H1 (cell line): Measurements from ENCODE around the gene CAMTA1. TPM values are rescaled to one million over a fixed set of nuclear protein-coding genes. Genes with fewer than 3 reads are reported as not detected.

ENCODE experiments used
- CTCF ChIP-seq, 3 experiments: IDR thresholded peaks; 1 replicate in 2 of 3; 2 replicates in 1 of 3; pipeline versions ENCODE4 v1.5.1 to v1.6.1; 2011; ENCODE audit warnings: low read length in 3 of 3, mild to moderate bottlenecking in 3 of 3, inconsistent platforms in 2 of 3, low read depth in 1 of 3, moderate library complexity in 1 of 3; ENCODE audit not compliant: insufficient read depth in 1 of 3; ENCODE audit errors: control extremely low read depth in 1 of 3
- NRF1 ChIP-seq: IDR thresholded peaks from 2 replicates; pipeline ENCODE4 v1.6.1; 2011; ENCODE audit warnings: mild to moderate bottlenecking, low read depth, low read length, improper control_type of control experiment
- RAD21 ChIP-seq, 2 experiments: IDR thresholded peaks in 1 of 2; conservative IDR thresholded peaks in 1 of 2; 2 replicates each; pipeline ENCODE4 v1.6.1; 2011; ENCODE audit warnings: low read depth in 2 of 2, low read length in 2 of 2, improper control_type of control experiment in 1 of 2, inconsistent platforms in 1 of 2, mild to moderate bottlenecking in 1 of 2, moderate library complexity in 1 of 2
- polyA plus RNA-seq, 7 experiments: library from polyadenylated mRNA; depleted of rRNA in 3 of 7; stranded (reverse) in 5 of 7; unstranded in 2 of 7; fragments of >200 nt in 5 of 7; fragments of 200-250 nt in 2 of 7; gene quantifications; 1 replicate in 5 of 7; 2 replicates in 1 of 7; 4 replicates in 1 of 7; pipeline versions ENCODE4 v1.2.1 to v1.2.3, GENCODE V29; 2011 to 2013; ENCODE audit warnings: missing spikeins in 2 of 7, mixed read lengths in 2 of 7
- total RNA-seq: library from RNA; stranded (reverse); fragmentation: NEBNext Ultra II Directional; extraction: Animal tissue kit (Norgen Biotek cat#: 25700); gene quantifications from 2 replicates; pipeline ENCODE4 v1.2.1, GENCODE V29; 2021

Gene CAMTA1
- total and polyA plus RNA-seq, 2 of the 8 experiments (the other 6 are each of a cell fraction or from before 2014, with no cell fraction given) = 65.0 to 119 TPM

DNA sequence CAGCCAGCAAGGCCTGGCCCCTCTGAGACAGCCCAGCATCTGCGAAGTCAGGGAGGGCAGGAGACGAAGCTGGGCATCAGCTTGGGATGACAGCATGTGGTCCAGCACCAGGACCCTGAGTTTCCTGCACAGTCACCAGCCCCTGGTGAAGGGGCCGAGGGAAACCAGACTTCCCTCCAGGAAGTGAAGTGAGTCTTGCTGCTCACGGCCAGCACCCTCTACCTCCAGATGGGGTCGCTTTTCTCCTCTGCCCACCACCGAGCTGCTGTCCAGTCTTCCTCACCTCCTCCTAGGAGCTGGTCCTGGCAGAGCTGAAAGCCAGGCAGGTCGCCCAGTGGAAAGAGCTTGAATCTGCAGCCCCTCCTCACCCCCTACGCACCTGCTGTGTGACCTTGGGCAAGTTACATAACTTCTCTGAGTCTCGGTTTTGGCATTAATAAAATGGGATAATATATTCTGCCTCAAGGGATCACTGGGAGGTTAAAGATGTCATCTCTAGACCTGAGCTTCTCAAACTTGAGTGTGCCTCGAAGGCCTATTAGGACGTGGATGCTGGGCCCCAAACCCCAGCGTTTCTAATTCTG is 867.4 kb downstream of the CAMTA1 start (continued):
- TF ChIP-seq CTCF (IDR thresholded peaks at IDR 0.05; ENCODE audit: control extremely low read depth in 1 of 3, insufficient read depth in 1 of 3, low read depth in 1 of 3, low read length in 3 of 3) = peak; percentile 19 to 33 (median 22); a peak in 3 of 4 replicates
- no peak for TF ChIP-seq NRF1
- 0 out of 4 replicates have a peak, but pooled peaks of 1 of the 2 experiments have one; percentile 5 for TF ChIP-seq RAD21 (IDR thresholded peaks at IDR 0.05 in 1 of 2, conservative IDR thresholded peaks at IDR 0.05 in 1 of 2; ENCODE audit: low read depth in 2 of 2, low read length in 2 of 2)
